ENCODE results near the gene SLC4A1.

GRCh38 chr17:44307387-44308186, 39.7 kb upstream of the SLC4A1 start:
- TF ChIP-seq POLR2AphosphoS5 (IDR thresholded peaks at IDR 0.05; ENCODE audit: insufficient read depth, low read depth, low read length) = no peak
- no peak for TF ChIP-seq CTCF (IDR thresholded peaks at IDR 0.05; ENCODE audit: extremely low read depth in 1 of 2, insufficient read depth in 1 of 2, low read depth in 1 of 2, low read length in 2 of 2)
- TF ChIP-seq POLR2A (IDR thresholded peaks at IDR 0.05; ENCODE audit: low read depth, low read length) = no peak
- peak; percentile 67 for TF ChIP-seq EZH2 (IDR thresholded peaks at IDR 0.05; ENCODE audit: borderline replicate concordance, low read depth, low read length, severe bottlenecking)
- no peak for TF ChIP-seq JUN (IDR thresholded peaks at IDR 0.05; ENCODE audit: borderline replicate concordance, insufficient read depth, insufficient read length, low read depth)
- TF ChIP-seq MAX (IDR thresholded peaks at IDR 0.05; ENCODE audit: insufficient read depth, insufficient read length) = no peak
- no peak for TF ChIP-seq MYC (IDR thresholded peaks at IDR 0.05; ENCODE audit: low read depth, low read length)
- no peak for TF ChIP-seq FOS (IDR thresholded peaks at IDR 0.05; ENCODE audit: borderline replicate concordance, insufficient read depth, low read length)

Data from endothelial cell of umbilical vein (primary cell).